ENCODE results near the gene MAN1A2.

The MAN1A2 gene

GRCh38 chr1:117387060-117387633 lies 19.9 kb downstream of the MAN1A2 start:
- no peaks in the 10 kb centered on the region for H3K27me3 ChIP-seq (ENCODE audit: control insufficient read depth, insufficient read depth, low read length)
- H3K4me3 ChIP-seq (ENCODE audit: low read depth, low read length), result no peak overlapping the region
- H3K36me3 ChIP-seq (ENCODE audit: control insufficient read depth, insufficient read depth, low read length), result no peaks in the 10 kb centered on the region
- peaks cover 7% of the 10 kb centered on the region for H3K4me1 ChIP-seq (ENCODE audit: control insufficient read depth, insufficient read depth, low read length)
- no peaks in the 10 kb centered on the region for H3K9me3 ChIP-seq (ENCODE audit: control insufficient read depth, insufficient read depth, low read length)
- H3K9ac ChIP-seq (ENCODE audit: low read depth, low read length), result no peak overlapping the region

- Histone ChIP-seq H3K27me3 (ENCODE audit: control insufficient read depth, insufficient read depth, low read length) (no peaks in the 10 kb centered on the region), H3K36me3 (ENCODE audit: control insufficient read depth, insufficient read depth, low read length) (no peaks in the 10 kb centered on the region), H3K4me3 (ENCODE audit: low read depth, low read length) (no peak overlapping the region), H3K9me3 (ENCODE audit: control insufficient read depth, insufficient read depth, low read length) (no peaks in the 10 kb centered on the region), H3K4me1 (ENCODE audit: control insufficient read depth, insufficient read depth, low read length) (peaks cover 7% of the 10 kb centered on the region), H3K9ac (ENCODE audit: low read depth, low read length) (no peak overlapping the region)
Observed at GRCh38 chr1:117388328-117388727, 21.1 kb downstream of the MAN1A2 start.

- no peaks in the 10 kb centered on the region for H3K9me3 ChIP-seq (ENCODE audit: control insufficient read depth, insufficient read depth, low read length)
- no peak overlapping the region for H3K9ac ChIP-seq (ENCODE audit: low read depth, low read length)
- H3K36me3 ChIP-seq (ENCODE audit: control insufficient read depth, insufficient read depth, low read length), result no peaks in the 10 kb centered on the region
- H3K4me1 ChIP-seq (ENCODE audit: control insufficient read depth, insufficient read depth, low read length), result peaks cover 7% of the 10 kb centered on the region
- H3K4me3 ChIP-seq (ENCODE audit: low read depth, low read length), result no peak overlapping the region
- no peaks in the 10 kb centered on the region for H3K27me3 ChIP-seq (ENCODE audit: control insufficient read depth, insufficient read depth, low read length)
Observed at GRCh38 chr1:117389284-117389683, 22.0 kb downstream of the MAN1A2 start.

- Histone ChIP-seq H3K9me3 (ENCODE audit: control insufficient read depth, insufficient read depth, low read length) (no peaks in the 10 kb centered on the region), H3K27me3 (ENCODE audit: control insufficient read depth, insufficient read depth, low read length) (no peaks in the 10 kb centered on the region), H3K4me3 (ENCODE audit: low read depth, low read length) (no peak overlapping the region), H3K4me1 (ENCODE audit: control insufficient read depth, insufficient read depth, low read length) (peaks cover 7% of the 10 kb centered on the region), H3K9ac (ENCODE audit: low read depth, low read length) (no peak overlapping the region), H3K36me3 (ENCODE audit: control insufficient read depth, insufficient read depth, low read length) (no peaks in the 10 kb centered on the region)
Observed at GRCh38 chr1:117389779-117390178, 22.5 kb downstream of the MAN1A2 start.

- H3K4me3 ChIP-seq (ENCODE audit: low read depth, low read length), result no peak overlapping the region
- H3K27me3 ChIP-seq (ENCODE audit: control insufficient read depth, insufficient read depth, low read length), result no peaks in the 10 kb centered on the region
- no peak overlapping the region for H3K9ac ChIP-seq (ENCODE audit: low read depth, low read length)
- peaks cover 4% of the 10 kb centered on the region for H3K4me1 ChIP-seq (ENCODE audit: control insufficient read depth, insufficient read depth, low read length)
- no peaks in the 10 kb centered on the region for H3K36me3 ChIP-seq (ENCODE audit: control insufficient read depth, insufficient read depth, low read length)
- H3K9me3 ChIP-seq (ENCODE audit: control insufficient read depth, insufficient read depth, low read length), result no peaks in the 10 kb centered on the region
Observed at GRCh38 chr1:117392771-117393170, 25.5 kb downstream of the MAN1A2 start.

GRCh38 chr1:117396074-117396473 lies 28.8 kb downstream of the MAN1A2 start:
- no peaks in the 10 kb centered on the region for H3K9me3 ChIP-seq (ENCODE audit: control insufficient read depth, insufficient read depth, low read length)
- no peaks in the 10 kb centered on the region for H3K27me3 ChIP-seq (ENCODE audit: control insufficient read depth, insufficient read depth, low read length)
- no peaks in the 10 kb centered on the region for H3K36me3 ChIP-seq (ENCODE audit: control insufficient read depth, insufficient read depth, low read length)
- H3K9ac ChIP-seq (ENCODE audit: low read depth, low read length), result no peak overlapping the region
- H3K4me3 ChIP-seq (ENCODE audit: low read depth, low read length), result no peak overlapping the region
- H3K4me1 ChIP-seq (ENCODE audit: control insufficient read depth, insufficient read depth, low read length), result peaks cover 4% of the 10 kb centered on the region

- Histone ChIP-seq H3K9ac (ENCODE audit: low read depth, low read length) (no peak overlapping the region), H3K4me3 (ENCODE audit: low read depth, low read length) (no peak overlapping the region), H3K27me3 (ENCODE audit: control insufficient read depth, insufficient read depth, low read length) (no peaks in the 10 kb centered on the region), H3K9me3 (ENCODE audit: control insufficient read depth, insufficient read depth, low read length) (no peaks in the 10 kb centered on the region), H3K36me3 (ENCODE audit: control insufficient read depth, insufficient read depth, low read length) (no peaks in the 10 kb centered on the region), H3K4me1 (ENCODE audit: control insufficient read depth, insufficient read depth, low read length) (peaks cover 4% of the 10 kb centered on the region)
Observed at GRCh38 chr1:117396636-117397035, 29.4 kb downstream of the MAN1A2 start.

- Histone ChIP-seq H3K4me3 (ENCODE audit: low read depth, low read length) (no peak overlapping the region), H3K36me3 (ENCODE audit: control insufficient read depth, insufficient read depth, low read length) (no peaks in the 10 kb centered on the region), H3K27me3 (ENCODE audit: control insufficient read depth, insufficient read depth, low read length) (no peaks in the 10 kb centered on the region), H3K4me1 (ENCODE audit: control insufficient read depth, insufficient read depth, low read length) (no peaks in the 10 kb centered on the region), H3K9me3 (ENCODE audit: control insufficient read depth, insufficient read depth, low read length) (no peaks in the 10 kb centered on the region), H3K9ac (ENCODE audit: low read depth, low read length) (no peak overlapping the region)
Observed at GRCh38 chr1:117398957-117399356, 31.7 kb downstream of the MAN1A2 start.

- H3K36me3 ChIP-seq (ENCODE audit: control insufficient read depth, insufficient read depth, low read length), result no peaks in the 10 kb centered on the region
- H3K4me1 ChIP-seq (ENCODE audit: control insufficient read depth, insufficient read depth, low read length), result no peaks in the 10 kb centered on the region
- no peaks in the 10 kb centered on the region for H3K27me3 ChIP-seq (ENCODE audit: control insufficient read depth, insufficient read depth, low read length)
- H3K9me3 ChIP-seq (ENCODE audit: control insufficient read depth, insufficient read depth, low read length), result no peaks in the 10 kb centered on the region
- H3K9ac ChIP-seq (ENCODE audit: low read depth, low read length), result no peak overlapping the region
- no peak overlapping the region for H3K4me3 ChIP-seq (ENCODE audit: low read depth, low read length)
Observed at GRCh38 chr1:117401761-117402160, 34.5 kb downstream of the MAN1A2 start.

- Histone ChIP-seq H3K4me3 (ENCODE audit: low read depth, low read length) (no peak overlapping the region), H3K4me1 (ENCODE audit: control insufficient read depth, insufficient read depth, low read length) (no peaks in the 10 kb centered on the region), H3K9ac (ENCODE audit: low read depth, low read length) (no peak overlapping the region), H3K27me3 (ENCODE audit: control insufficient read depth, insufficient read depth, low read length) (no peaks in the 10 kb centered on the region), H3K36me3 (ENCODE audit: control insufficient read depth, insufficient read depth, low read length) (no peaks in the 10 kb centered on the region), H3K9me3 (ENCODE audit: control insufficient read depth, insufficient read depth, low read length) (no peaks in the 10 kb centered on the region)
Observed at GRCh38 chr1:117403597-117403996, 36.3 kb downstream of the MAN1A2 start.

GRCh38 chr1:117405042-117405441 lies 37.8 kb downstream of the MAN1A2 start:
- Histone ChIP-seq H3K4me3 (ENCODE audit: low read depth, low read length) (no peak overlapping the region), H3K9ac (ENCODE audit: low read depth, low read length) (no peak overlapping the region), H3K4me1 (ENCODE audit: control insufficient read depth, insufficient read depth, low read length) (no peaks in the 10 kb centered on the region), H3K27me3 (ENCODE audit: control insufficient read depth, insufficient read depth, low read length) (no peaks in the 10 kb centered on the region), H3K36me3 (ENCODE audit: control insufficient read depth, insufficient read depth, low read length) (no peaks in the 10 kb centered on the region), H3K9me3 (ENCODE audit: control insufficient read depth, insufficient read depth, low read length) (no peaks in the 10 kb centered on the region)

GRCh38 chr1:117412472-117412871 lies 45.2 kb downstream of the MAN1A2 start:
- peaks cover 3% of the 10 kb centered on the region for H3K4me1 ChIP-seq (ENCODE audit: control insufficient read depth, insufficient read depth, low read length)

More at GRCh38 chr1:117412472-117412871, 45.2 kb downstream of the MAN1A2 start:
- Histone ChIP-seq H3K9ac (ENCODE audit: low read depth, low read length) (no peak overlapping the region), H3K36me3 (ENCODE audit: control insufficient read depth, insufficient read depth, low read length) (no peaks in the 10 kb centered on the region), H3K27me3 (ENCODE audit: control insufficient read depth, insufficient read depth, low read length) (no peaks in the 10 kb centered on the region), H3K4me3 (ENCODE audit: low read depth, low read length) (no peak overlapping the region), H3K9me3 (ENCODE audit: control insufficient read depth, insufficient read depth, low read length) (no peaks in the 10 kb centered on the region)

Measured in iPS-15b (cell line).